ENCODE measurements around the gene TGIF2.
"Not testable (repeated sequence)": the region's sequence is repeated elsewhere in the genome, so short reads cannot be mapped to it uniquely, and the experiment has no call there.

TGIF2 gene

DNA sequence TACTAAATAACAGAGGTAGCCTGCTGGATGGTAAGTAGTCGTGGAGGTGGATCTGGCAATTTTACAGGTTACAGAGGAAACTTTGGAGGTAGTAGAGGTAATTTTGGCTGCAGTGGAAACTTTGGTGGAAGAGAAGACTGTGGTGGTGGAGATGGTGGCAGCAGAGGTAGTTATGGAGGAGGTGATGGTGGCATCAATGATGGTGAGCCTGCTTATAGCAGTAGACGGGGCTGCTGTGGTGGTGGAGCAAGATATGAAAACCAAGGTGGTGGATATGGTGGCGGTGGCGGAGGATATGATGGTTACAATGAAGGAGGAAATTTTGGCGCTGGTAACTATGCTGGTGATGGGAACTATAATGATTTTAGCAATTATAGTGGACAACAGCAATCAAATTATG lies 47.5 kb downstream of the TGIF2 start:
- no peak for DNase-seq

DNA sequence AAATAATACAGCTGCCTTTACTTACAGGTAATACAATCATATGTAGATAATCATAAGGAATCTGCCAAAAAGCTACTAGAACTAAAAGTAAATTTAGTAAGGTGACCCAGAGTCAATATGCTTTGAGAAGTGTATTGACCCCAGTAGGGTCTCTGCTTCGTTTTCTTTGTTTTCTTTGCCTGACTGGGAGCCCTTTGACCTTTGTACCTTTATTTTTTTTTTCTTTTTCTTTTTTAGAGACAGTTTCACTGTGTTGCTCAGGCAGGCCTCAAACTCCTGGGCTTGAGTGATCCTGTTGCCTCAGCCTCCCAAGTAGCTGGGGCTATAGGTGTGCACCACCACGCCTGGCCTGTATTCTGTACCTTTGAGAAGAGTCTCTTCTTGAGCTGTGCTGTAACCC lies 50.0 kb downstream of the TGIF2 start:
- DNase-seq: no peak

DNA sequence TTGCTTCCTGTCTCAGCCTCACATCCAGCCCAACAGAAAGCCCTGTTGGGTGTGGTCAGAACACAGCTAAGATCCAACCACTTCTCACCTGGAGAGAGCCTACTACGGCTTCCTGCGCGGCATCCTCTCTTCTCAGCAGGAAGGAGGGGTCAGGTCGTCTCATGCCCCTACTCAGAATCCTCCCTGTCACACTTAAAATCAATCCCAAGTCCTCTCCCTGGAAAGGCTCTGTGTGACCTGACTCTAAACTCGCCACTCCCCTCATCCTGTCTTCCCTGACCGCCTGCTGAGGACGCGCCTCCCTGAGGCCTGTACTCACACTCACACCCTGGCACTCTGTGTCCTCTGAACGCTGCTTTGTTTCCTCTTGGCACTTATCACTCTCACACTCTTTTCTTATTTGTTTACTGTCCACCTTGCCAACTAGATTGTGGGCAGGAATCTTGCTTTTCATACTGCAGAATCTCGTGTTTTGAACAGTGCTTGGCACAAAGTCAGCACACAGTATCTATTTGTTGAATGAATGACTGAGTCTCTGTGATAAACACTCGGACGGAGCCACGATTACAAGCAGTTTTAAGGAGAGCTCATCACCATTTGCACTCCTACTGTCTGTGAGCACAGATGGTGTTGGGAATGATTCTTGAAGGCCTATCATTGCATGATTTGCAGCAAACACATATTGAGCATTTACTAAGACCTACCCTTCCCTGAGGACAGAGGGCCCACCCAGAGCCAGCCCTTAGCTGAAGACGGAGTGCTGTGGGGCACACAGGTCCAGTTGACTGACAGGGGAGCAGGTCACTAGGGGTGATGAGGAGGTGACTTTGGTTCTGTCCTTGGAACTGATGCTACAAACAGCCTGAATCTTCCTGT lies 50.9 kb downstream of the TGIF2 start:
- DNase-seq: no peak

DNA sequence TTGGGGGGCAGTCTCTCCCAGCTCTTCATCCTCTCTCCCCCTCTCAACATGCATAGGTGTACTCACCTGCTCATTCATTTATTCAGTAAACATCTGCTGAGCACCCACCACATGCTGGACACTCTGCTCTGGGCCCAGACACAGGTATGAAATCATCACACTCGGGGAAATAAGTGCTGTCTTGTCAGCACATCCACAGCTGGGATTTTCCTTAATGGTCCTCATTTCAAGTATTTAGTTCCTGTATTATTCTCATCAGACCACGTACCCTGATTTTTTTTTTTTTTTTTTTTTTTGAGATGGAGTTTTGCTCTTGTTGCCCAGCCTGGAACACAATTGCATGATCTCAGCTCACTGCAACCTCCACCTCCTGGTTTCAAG lies 51.5 kb downstream of the TGIF2 start:
- DNase-seq: no peak

DNA sequence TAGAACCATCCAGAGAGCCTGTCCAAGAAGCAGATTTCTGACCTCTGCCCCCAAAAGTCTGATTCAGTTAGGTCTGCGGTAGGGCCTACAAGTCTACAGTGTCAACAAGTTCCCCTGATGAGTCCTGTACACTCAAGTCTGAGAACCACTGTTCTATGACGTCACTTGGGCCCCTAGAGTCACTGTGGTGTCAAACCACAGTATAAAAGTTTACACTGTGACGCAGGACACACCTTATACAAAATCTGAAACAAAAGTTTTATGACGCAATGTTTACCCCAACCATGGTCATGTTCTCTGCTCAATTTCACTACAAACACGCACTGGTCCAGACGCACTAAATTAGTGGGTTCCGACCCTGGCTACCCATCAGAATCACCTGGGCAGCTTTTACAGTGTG lies 54.7 kb downstream of the TGIF2 start:
- no peak for DNase-seq

DNA sequence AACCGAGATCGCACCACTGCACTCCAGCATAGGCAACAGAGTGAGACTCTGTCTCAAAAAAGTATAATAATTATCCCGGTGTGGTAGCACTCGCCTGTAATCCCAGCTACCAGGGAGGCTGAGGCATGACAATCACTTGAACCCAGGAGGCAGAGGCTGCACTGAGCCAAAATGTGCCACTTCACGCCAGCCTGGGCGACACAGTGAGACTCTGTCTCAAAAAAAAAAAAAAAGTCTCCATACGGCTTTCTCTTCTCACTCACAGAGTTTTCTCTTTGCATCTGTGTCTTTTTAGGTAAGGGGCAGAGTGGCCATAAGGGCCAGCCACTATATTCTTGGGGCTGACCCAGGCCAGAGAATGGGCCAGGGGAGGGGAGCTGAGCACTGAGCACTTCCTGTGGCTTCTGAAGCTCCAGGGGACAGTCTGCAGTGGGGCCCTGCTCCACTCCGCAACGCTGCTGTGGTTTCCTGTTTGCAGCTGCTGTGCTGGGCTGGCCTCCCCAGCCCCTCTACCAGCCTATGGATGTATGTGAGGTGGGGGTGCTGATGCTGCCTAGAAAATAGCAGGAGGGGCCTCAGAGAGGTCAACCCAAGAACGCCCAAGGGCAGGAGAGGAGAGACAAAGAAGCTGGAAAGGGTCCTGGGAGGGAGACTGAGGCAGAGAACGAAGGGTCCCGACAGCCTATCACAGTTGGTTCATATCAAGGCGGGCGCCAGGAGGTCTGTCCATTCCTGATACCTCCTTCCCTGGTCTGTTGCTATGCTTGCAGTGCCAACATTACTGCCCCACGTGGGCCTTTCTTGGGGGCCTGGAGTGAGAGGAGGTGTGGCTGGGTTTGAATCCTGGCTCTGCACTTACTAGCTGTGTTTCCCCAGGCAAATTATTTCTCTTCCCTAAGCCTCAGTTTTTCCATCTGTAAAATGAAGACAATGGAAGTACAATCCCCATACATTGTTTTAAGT lies 56.6 kb downstream of the TGIF2 start:
- DNase-seq: no peak

DNA sequence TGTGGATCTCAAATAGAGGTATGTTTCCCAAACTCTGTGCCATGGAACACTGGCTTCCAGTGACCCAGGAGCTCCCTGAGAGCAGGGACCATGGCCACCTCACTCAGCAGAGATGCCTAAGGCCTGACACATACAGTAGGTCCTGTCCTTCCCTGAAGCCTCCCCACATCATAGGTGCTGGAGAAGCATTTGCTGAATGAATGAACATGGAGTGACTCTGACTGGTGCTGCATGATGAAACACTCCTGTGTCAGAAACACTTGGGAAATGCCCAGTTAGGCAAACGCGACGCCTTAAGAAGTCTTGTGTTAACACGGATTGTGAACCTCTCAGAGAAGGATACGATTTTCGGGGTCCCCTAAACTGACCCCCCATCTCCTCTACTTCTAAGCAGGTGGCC lies 58.2 kb downstream of the TGIF2 start:
- DNase-seq: no peak

DNA sequence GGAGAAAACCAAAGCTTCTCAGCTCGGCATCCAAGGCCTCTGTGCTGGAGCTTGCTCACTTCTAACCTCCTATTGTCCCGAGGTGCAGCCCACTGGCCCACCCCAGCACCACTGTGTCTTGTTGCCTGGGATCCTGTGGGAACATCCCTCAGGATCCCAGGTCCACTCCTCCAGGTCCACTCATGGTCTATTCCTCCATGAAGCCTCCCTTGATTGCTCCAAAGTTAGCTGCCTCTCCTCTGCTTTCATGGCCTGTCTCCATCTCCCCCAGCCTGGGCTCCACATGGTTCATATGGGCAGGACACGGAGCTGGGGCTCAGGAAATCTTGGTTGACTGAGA lies 58.7 kb downstream of the TGIF2 start:
- no peak for DNase-seq

DNA sequence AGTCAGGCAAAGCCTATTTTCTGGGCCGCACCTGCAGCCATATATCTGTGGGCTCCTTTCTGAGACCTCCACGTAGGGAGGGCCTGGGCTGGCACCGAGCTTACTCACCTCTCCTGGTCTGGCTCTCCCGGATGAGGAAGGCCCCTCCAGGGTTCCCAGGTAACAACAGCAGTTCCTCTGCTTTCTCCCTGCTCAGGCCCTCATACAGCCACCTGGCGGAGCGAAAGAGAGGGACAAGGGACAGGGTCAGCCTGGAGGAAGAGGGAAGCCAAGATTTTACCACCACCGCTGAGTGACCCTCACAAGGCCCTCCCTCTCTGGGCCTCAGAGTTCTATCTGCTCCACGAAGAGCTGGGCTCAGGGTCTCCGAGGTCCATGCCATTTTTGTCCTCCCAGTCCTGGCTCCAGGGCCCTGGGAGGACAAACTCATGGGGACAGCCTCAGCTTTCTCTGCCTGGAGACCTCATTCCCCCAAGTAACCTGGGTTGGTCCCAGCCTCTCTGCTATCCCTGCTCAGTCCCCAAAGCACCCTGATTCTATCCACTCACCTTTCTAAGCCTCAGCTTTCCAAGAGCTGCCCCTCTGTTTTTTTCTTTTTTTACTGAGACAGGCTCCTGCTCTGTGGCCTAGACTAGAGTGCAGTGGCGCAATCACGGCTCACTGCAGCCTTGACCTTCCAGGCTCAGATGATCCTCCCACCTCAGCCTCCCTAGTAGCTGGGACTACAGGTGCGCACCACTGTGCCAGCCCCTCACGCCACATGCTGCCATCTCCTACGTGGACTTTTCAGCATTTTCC lies 59.3 kb downstream of the TGIF2 start:
- no peak for DNase-seq

DNA sequence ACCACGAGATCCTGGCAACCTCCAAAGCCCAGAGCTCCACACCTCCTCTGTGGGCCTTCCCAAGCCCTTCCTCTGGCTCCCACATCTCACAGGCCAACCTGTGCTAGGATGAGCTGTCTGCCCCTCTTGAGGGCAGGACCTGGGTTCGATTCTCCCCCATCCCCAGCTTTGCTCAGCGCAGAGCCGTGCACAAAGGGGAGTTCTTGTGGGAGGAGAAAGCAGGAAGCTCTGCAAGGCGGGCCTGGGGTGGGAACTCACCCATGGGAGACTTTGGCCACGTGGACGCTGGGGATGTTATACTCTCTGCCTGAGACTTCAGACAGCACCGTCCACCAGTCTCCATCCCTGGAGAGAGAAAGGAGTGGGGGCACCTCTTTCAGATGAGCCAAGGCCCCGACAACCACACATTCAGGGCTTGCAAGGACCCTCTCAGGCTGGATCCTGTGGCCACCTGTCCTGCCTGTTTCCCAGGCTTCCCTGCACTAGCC lies 59.9 kb downstream of the TGIF2 start:
- DNase-seq: no peak

DNA sequence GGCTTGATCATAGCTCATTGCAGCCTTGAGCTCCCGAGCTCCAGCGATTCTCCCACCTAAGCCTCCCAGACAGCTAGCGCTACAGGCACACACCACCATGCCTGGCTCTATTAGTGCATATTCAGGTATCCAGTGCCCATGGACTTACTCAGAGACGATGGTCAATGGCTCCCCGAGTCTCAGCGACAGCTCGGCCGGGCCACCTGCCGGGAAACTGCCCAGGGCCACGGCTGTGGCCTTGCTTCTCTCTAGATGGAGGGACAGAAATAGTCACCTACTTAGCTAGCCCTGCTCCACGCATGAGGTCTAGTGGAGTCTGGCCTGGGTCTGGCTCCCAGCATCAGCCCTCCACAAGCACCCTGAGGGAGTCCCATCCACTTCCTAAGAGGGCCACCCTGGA lies 60.9 kb downstream of the TGIF2 start:
- DNase-seq: no peak

DNA sequence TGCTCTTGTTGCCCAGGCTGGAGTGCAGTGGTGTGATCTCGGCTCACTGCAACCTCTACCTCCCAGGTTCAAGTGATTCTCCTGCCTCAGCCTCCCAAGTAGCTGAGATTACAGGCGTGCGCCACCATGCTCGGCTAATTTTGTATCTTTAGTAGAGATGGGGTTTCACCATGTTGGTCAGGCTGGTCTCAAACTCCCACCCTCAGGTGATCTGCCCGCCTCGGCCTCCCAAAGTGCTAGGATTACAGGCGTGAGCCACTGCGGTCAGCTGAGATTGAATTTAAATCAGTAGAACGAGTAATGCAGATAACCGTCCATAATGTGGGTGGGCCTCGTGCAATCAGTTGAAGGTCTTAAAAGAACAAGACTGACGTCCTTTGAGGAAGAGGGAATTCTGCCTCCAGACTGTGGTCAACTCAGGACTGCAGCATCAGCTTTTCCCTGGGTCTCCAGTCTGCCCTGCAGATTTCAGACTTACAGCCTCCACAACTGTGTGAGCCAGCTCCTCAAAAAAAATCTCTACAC lies 65.5 kb downstream of the TGIF2 start:
- not testable (repeated sequence) for DNase-seq

DNA sequence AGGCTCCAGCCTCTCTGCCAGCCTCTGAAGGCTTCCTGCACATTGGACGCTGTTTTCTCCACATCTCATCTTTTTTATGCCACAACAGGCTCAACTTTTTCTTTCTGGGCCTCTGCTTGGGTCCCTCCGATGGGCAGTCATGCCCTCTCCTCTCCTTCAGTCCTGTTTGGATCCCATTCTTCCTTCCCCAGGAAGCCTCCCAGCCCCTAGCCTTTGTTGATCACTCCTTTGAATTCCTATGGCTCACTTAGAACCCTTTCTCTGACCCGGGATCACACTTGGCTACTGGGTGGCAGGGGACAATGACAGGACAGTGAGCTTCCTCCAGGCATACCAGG lies 68.1 kb downstream of the TGIF2 start:
- no peak for DNase-seq

DNA sequence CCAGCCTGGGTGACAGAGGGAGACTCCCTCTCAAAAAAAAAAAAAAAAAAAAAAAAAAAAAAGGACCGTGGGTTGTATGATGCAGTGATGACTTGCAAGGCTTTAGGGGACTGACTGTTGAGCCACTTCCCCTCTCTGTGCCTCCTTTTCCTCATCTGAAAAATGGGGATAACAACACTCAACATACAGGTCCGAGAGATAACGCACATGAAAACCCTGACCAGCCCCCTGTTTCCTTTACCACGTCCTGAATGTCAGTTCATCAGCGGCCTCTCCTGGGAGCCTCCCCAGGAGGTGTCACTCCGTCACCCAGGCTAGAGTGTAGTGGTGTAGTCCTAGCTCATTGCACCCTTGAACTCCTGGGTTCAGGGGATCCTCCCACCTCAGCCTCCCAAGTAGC lies 68.7 kb downstream of the TGIF2 start:
- DNase-seq: no peak
